CD4-positive, alpha-beta T cell treated with Interleukin-15 for 4 hours (primary cell): ENCODE data around the gene ANKRD55.
A peak's percentile ranks its signal among the peaks of the same experiment; 100 is the strongest.
"Not testable (repeated sequence)": the region's sequence is repeated elsewhere in the genome, so short reads cannot be mapped to it uniquely, and the experiment has no call there.

ENCODE experiments used
- DNase-seq: peaks from one replicate; pipeline ENCODE4 v3.0.0-alpha.2; 2020; ENCODE audit warnings: low spot score

Gene ANKRD55

DNA sequence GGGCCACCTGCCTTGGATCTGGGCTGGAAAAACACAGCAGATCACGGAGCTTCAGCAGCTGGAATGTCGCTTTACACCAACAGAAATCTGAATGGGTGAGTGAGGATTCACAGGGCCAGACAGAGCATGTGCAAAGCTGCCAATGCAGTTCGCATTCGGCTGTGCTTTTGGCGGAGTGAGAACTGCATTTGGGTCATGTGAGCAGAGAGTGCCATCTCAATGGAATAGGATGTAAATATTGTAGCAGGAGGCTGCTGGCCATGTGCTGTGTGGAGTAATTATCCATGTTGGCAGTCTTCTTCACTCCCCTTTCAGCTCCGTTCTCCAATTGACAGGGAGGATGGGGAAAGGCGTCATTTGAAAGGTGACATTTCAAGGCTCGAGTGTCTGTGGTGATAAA lies at the start of gene ANKRD55:
ANKRD55 (minus strand) TSS at position 101 of the 400 bp plus-strand sequence. CDS start 417 bp downstream, outside the sequence.
- no peak for DNase-seq

DNA sequence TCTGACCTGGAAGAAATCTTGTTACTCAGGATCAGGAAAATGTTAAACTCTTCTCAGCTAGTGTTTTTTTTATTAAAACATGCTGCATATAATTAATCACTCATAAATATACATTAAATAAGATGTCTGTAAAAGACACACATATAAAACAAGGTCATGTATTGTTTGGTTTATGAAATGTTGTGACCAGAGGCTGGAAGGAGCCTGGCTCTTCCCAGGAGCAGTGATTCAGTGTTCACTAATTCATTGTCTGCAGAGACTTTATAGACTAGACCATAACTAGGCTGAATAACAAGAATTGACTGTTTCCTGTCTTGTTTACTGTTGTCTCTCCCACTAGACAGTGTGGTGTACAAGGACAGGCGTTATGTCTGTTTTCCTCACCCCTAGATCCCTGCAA lies 49.1 kb upstream of the ANKRD55 start:
- no peak for DNase-seq

DNA sequence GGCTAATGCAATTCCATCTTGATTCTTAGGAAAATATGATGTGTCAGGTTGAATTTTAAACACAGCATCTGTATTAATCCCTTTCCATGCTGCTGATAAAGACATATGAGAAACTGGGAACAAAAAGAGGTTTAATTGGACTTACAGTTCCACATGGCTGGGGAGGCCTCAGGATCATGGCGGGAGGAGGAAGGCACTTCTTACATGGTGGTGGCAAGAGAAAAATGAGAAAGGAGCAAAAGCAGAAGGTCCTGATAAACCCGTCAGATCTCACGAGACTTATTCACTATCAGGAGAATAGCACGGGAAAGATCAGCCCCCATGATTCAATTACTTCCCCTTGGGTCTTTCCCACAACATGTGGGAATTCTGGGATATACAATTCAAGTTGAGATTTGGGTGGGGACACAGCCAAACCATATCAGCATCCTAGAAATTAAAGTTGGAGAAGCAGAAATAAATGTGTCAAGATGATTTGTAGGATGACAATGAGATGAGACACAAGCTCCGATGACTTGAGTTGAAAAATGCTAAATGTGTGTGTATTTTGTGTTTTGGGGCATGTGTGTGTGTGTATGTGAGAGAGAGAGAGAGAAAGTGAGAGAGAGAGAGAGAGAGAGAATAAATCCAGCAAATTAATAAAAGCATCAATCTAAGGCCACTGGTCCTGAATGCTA lies 48.5 kb upstream of the ANKRD55 start:
- DNase-seq = no peak

DNA sequence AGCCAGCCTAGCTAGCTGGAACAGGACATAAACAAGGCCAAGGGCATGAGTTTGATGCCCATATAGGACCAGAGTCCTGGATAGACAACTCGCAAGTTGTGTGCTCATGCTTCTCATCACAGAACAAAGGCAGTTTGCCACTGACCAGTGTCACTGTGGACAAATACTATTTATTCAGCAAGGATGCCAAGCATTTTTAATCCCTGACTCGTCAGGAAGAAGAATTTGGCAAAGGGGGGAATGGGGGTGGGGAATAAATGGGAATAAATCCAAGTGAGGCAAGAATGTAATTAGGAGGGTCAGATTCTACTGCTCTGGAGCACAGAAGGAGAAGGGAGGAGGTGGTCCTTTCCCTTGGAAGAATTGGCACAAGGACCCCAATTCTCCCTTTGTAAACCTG lies 46.8 kb upstream of the ANKRD55 start:
- DNase-seq = no peak

DNA sequence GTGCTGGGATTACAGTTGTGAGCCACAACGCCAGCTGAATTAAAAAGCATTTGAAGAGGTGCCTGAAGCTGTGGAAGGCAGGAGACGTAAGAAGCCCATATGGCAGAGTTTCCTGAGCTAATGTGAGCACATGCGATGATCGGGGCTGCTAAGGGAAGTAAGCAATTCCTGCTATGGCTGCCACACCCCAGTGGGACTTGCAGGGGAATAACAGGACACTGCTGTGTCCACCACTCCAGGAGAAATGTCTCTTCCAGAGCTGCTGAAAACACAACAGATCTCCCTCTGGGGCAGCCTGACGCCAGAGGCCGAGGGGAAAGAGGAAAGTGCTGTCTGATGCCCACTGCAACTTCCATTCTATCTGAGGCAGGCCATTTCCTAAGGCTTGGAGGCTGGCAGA lies 46.2 kb upstream of the ANKRD55 start:
- DNase-seq = no peak

DNA sequence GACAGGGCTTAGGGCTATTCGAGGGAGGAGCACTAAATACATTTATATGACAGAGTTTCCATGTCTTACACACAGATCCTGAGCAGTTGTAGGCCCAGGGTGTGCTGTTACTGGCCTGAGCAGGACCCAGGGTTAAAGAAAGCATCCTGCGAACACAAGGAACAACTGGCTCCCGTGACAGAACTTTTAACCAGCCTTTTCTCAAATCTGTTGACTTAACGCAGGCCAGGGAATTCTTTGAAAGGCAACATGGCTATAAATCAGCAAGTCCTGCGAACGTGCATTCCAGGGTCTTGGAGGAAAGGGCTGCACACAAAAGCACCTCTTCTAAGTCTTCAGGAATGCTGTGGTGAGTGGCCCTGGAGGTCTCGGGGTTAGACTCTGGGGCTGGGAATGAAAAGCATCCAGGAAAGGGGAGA lies 45.2 kb upstream of the ANKRD55 start:
- no peak for DNase-seq

DNA sequence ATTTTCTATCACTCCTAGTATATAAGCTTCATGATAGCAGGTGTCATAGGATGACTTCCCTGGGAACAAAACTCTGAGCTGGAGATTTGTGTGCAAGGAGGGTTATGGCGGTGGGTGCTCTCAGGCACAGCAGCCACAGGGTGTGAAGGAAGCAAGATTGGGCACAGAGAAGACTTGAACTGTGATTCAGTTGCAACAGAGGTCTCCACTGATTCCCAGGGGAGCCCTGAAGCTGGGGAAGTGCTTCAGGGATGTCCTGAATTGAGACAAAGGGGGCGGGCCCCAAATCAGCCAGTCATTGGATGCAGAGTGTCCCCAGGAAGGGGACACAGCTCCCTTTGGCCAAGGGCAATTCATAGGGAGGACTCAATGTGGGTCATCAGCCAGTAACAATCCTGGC lies 44.4 kb upstream of the ANKRD55 start:
- no peak for DNase-seq

DNA sequence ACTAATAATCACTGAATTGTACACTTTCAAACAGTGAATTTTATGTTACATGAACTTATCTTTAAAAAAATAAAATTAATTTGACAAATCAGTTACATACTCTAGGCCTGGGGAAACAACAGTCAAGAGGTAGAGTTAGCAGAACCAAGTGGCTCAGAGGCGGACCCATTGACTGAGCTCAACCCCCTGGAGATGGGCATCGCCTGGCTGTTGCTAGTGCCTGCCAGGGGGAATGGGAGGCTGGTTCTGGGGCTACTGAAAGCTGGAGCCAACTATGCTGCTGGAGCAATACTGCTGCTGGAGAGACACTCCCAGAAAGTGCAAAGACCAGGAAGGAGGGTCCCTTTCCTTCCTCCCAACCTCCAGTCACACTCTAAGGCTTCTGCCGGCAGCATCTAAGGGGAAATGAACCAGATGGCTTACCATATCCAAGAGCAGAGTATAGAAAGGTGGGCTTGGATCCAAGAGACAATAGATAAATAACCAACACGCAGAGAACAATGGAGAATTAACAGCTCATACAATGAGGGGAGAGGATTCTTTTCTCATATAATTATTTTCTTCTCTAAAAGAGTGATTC lies 40.3 kb upstream of the ANKRD55 start:
- DNase-seq = no peak

DNA sequence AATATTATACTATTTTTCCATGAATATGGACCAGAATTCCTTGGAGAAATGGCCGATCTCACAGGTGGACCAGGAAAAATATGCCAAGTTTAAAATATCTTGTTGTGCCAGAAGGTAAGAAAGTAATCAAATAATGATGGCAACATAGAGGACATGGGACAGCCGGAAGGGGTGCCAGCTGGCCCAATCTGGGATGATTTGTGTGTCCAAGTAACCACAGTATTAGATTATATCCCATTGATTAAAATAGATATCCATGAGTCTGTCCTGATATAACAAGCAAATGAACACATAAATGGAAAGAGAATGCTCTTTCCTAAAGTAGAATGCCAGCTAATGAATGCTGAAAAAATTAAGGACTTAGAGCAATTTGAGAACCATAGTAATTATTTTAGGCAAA lies 39.6 kb upstream of the ANKRD55 start:
- DNase-seq = no peak

DNA sequence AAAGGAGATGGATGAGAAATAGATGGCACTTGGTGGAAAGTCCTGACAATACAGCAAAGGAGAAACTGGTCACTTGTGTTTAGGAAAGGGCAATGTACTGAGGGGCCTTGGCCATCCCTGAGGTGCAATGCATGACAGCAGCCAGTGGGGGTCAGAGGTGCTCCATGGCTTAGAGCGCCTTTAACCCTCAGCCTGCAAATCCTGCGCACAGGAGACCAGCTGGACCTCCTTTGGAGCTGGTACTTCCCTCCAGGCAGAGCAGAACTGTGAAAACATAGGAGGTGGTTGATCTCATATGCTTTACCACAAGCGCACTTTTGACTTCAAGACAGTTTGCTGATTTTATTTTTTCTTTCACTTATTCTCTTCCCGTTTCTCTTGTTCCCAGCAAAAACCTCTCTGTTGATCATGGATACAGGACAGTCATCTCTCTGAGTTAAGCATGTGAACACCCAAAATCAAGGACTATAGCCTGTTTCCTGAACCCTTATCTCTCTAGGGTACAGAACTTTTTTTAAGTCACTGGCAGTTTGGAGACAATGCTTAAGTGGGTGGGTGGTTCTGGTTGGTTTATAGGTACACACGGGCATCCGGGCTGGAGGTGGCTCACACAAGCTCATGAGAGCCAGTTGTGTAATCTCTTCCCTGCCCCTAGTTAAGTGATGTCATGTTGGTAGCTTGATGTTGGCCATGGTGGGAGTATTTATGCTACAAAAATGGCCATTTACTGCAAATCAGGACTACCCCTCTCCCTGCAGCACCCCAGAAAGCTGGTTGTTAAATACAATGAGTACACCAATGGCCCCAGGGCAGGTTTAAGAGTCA lies 37.6 kb upstream of the ANKRD55 start:
- peak; percentile 75 for DNase-seq

DNA sequence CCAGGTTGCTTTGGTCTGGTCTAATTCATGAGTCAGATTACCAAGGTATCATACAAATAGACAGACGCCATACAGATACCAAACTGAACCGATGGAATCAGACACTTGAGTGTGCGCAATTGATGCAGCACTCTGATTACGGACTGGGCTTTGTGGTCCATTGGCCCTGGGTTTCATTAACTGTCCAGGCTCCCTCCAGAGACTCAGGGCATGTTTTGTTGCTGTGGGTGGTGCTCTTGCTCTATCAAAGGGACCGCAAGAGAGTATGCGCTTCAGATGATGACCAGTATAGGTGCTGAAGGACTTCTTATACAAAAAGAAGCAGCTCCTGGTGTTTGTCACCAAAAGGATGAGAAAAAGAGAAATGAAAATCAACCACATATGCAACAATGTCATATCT lies 36.9 kb upstream of the ANKRD55 start:
- DNase-seq = no peak

DNA sequence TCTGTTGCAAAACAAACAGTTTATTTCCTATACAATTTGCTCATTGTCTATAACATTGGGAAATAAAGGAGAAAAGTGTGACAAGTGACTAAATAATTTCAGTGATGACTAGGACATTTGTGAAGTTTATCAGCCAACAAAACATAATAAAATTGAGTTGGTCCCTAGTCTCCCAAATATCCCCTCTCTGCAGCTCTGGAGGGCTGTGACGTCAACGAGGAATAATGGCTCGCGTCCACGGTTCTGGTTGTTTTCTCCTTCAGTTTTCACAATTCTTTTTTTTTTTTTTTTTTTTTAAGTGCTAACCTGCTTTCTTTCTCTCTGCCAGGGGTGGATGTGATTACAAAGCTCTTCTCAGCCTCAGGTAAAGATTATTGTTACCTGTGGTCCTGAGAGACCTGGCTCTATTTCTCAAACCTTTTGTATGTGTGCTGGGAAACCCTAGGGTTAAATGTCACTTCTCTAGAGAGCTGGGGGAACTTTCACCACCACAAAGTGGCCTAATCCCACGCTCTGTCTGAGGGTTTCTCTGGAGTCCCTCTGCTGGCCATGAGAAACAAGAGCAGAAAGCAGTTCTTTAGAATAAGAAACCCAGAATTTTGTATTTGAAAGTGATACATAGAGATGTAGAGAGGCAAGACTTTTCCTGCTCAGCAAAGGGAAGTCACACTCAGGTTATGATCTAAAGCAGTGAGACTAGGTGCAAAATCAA lies 36.2 kb upstream of the ANKRD55 start:
- peak; percentile 19 for DNase-seq

DNA sequence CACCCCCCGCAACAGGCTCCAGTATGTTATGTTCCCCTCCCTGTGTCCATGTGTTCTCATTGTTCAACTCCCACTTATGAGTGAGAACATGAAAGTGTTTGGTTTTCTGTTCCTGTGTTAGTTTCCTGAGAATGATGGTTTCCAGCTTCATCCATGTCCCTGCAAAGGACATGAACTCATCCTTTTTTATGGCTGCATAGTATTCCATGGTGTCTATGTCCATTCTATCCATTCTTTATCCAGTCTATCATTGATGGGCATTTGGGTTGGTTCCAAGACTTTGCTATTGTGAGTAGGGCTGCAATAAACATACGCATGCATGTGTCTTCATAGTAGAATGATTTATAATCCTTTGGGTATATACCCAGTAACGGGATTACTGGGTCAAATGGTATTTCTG lies 35.6 kb upstream of the ANKRD55 start:
- not testable (repeated sequence) for DNase-seq

DNA sequence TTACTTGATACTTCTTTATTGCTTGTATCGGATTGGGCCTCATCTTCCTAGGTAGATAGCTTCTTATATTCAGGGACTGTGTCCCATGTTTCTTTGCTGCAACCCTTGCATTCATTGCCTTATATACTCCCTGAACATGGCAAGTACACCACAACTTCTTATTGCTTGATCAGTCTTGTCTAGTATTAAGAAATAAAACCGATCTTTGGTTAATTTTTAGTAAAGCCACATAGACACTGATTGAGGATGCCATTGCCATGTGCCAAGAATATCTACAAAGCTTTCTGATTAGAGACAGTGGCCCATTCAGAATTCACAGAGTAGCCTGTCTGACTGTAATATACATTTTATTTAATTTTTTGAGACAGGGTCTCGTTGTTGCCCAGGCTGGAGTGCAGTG lies 34.7 kb upstream of the ANKRD55 start:
- no peak for DNase-seq

DNA sequence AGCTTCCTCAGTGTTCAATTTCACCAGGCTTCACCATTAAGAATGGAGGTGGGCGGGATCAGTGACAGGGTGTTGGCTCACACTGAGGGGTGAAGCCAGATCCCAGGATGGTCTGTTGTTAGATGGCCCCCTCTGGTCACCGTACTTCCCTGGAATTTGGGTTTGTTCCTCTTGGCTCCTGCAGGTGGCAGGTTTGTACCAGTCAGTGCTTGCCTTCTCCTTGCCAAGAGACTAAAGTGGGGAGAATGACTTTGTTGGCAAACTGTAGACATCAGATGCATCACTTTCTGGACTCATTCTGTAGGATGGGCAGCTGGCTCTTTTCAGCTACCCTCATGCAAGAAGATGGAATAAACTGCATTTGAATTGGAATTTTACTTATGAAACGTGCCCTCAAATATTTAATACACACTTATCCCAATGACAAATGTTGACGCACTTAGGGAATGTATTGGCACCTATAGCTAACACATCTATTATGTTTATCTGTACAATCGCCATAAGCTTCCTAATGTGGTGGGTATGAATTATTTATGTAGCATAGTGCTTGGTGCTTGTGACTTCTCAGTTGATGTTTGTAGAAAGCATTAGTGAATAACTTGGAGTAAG lies 31.4 kb upstream of the ANKRD55 start:
- DNase-seq = peak; percentile 7

DNA sequence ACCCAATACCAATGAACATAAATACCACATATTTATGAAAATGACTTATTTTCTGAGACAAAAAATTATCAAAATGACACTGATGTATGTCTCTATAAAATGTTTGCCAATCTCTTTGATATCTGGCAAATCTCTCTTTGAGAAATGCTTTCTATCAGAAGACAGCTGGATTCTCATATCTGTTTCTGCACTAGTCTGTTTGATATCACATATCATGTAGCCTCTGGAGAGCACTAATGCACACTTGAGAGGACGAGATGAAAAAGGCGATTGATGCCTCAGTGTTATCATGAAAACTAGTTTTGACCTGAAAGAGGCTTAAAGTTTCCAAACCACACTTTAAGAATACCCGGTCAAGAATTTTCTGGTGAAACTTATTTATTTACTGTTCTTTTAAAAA lies 29.1 kb upstream of the ANKRD55 start:
- no peak for DNase-seq

DNA sequence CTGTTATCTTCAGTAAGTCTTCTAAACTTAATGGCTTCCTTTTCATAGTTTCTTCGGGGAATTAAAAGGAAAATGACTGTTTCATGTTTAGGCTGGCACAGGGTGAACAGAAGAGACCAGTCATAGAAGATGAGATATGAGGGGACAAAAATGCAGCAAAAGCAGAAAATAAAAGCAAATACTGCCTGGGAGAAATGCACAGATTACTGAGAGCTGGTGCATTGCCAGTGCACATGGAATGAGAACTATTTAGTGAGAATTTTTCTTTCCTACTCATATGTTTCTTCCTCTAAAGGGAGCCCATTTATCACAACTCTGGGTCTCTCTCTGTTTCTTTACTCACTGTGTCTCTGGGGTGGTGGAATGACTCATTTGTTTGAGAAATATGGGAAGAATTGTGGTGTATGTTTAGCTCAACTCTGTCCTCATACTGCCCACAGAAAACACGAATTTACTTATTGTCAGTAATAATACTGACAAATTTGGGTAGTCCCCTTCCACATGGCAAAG lies 25.9 kb upstream of the ANKRD55 start:
- DNase-seq = no peak

DNA sequence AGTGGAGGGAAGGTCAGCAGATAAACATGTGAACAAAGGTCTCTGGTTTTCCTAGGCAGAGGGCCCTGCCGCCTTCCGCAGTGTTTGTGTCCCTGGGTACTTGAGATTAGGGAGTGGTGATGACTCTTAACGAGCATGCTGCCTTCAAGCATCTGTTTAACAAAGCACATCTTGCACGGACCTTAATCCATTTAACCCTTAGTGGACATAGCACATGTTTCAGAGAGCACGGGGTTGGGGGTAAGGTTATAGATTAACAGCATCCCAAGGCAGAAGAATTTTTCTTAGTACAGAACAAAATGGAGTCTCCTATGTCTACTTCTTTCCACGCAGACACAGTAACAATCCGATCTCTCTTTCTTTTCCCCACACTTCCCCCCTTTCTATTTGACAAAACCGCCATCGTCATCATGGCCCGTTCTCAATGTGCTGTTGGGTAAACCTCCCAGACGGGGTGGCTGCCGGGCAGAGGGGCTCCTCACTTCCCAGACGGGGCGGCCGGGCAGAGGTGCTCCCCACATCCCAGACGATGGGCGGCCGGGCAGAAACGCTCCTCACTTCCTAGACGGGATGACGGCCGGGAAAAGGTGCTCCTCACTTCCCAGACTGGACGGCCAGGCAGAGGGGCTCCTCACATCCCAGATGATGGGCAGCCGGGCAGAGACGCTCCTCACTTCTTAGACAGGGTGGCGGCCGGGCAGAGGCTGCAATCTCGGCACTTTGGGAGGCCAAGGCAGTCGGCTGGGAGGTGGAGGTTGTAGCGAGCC lies 24.8 kb upstream of the ANKRD55 start:
- not testable (repeated sequence) for DNase-seq

DNA sequence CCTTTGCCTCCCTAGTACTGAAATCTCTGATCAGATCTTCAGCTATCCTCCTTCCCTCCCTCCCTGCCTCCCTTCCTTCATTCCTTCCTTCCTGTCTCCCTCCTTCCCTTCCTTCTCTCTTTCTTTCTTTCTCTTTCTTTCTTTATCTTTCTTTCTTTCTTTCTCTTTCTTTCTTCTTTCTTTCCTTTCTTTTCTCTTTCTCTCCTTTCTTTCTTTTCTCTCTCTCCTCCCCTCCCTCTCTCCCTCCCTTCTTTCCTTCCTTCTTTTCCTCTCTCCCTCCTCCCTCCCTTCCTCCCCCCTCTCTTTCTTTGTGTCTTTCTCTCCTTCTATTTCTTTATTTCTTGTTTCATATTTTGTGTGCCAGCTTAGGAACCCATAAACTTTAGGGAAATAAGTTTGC lies 23.9 kb upstream of the ANKRD55 start:
- DNase-seq = no peak

DNA sequence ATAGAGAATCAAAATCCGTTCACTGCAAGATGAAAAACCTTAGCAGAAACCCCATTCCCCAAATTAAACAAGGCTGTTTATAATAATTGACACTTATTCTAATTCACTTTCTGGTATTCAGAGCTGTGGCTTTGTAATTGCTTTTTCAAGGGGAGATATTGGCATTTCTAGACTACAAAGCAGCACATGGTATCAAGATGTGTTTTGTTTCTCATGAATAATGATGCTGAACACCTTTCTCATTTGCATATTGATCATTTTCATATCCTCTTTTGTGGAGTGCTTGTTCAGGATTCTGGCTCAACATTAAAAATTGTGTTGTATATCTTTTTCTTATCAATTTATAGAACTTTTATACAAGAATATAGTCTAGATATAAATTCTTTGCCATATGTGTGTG lies 22.4 kb upstream of the ANKRD55 start:
- no peak for DNase-seq

DNA sequence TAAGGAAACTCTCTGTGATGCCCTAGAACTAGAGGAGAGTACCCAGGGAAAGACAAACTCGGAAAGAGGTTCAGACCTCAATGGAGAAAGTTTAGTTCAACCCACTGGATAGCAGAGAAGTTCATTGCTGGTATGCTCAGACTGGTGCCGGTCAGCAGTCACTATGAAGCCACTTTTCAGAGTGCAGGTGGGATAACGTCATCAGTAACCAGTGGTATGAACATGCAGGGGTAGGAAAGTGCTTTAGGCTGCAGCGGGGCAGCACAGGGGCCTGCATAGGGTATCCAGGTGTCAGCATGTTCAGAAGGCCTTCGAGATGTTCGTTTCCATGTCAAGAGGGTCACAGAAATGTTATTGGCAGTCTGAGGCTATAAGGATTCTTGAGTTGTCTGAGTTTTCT lies 20.8 kb upstream of the ANKRD55 start:
- DNase-seq = no peak
